Thoracic aorta (tissue), 2 donors: Measurements from ENCODE around the gene UGP2. TPM values are rescaled to one million over a fixed set of nuclear protein-coding genes. Genes with fewer than 3 reads are reported as not detected.
A peak's percentile ranks its signal among the peaks of the same experiment; 100 is the strongest.

Experiments
- ATAC-seq: fragments of 150-250 bp; one replicate; pipeline ENCODE4 v1.8.0; 2017; ENCODE audit warnings: low read depth; ENCODE audit not compliant: insufficient number of reproducible peaks, low FRiP score
- DNase-seq: peaks from one replicate; pipeline ENCODE4 v3.0.0-alpha.2; 2020; ENCODE audit warnings: low spot score
- H3K27ac ChIP-seq, 2 donors: fragments of 200-600 bp; sonication (generic); 1 replicate in 1 of 2; 2 replicates in 1 of 2; pipeline ENCODE4 v1.5.1; 2016; ENCODE audit warnings: mild to moderate bottlenecking in 2 of 2, moderate library complexity in 2 of 2
- H3K27me3 ChIP-seq: fragments of 200-600 bp; sonication (generic); replicated peaks from 2 replicates; pipeline ENCODE4 v1.6.0; 2016; ENCODE audit warnings: mild to moderate bottlenecking; ENCODE audit not compliant: insufficient read depth
- H3K36me3 ChIP-seq: fragments of 200-600 bp; sonication (generic); one replicate; pipeline ENCODE4 v1.5.1; 2016
- H3K4me1 ChIP-seq, 2 donors: fragments of 200-600 bp; sonication (generic); 1 replicate in 1 of 2; 2 replicates in 1 of 2; pipeline versions ENCODE4 v1.5.1 to v1.6.0; 2016; ENCODE audit warnings: low read depth in 2 of 2, mild to moderate bottlenecking in 1 of 2; ENCODE audit not compliant: control insufficient read depth in 1 of 2
- H3K4me3 ChIP-seq: fragments of 200-600 bp; sonication (generic); 2 replicates; pipeline ENCODE4 v1.5.1; 2016; ENCODE audit warnings: mild to moderate bottlenecking
- H3K9me3 ChIP-seq: fragments of 200-600 bp; sonication (generic); 2 replicates; pipeline ENCODE4 v1.5.1; 2016
- total RNA-seq, 2 donors: library from RNA; depleted of rRNA; stranded (reverse); fragments of >200 nt; gene quantifications; one replicate each; pipeline versions ENCODE4 v1.1.0 to v1.2.3, GENCODE V29; 2016
- TF ChIP-seq, protein P1 (sequence below): fragments of 200-600 bp; sonication (generic); IDR thresholded peaks from one replicate; pipeline ENCODE4 v1.5.1; 2019; ENCODE audit warnings: antibody characterized with exemption

UGP2 gene
- total RNA-seq, 2 donors from 2014 or later, result 103 to 176 TPM

DNA sequence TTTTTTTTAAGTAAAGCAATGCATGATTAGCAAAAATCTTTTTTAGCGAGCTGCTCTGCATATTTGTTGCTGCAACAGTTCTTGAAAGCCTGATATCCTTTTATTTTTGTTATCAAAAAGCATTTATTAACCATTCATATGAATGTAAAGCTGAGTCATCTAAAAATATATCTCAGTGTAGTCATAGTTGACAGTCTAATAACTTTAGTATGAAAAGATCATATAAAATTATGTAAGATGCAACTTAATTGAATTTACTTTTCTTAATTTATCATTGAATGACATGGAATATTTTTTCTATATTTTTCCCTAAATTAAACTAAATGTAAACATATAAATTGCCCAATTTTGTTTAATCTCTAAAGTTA, 8.5 kb downstream of the UGP2 start:
- H3K4me3 ChIP-seq, result no peak overlapping the region
- ATAC-seq (no peak), DNase-seq (no peak)
- H3K27ac ChIP-seq, result no peak overlapping the region
- TF ChIP-seq, protein P1, sequence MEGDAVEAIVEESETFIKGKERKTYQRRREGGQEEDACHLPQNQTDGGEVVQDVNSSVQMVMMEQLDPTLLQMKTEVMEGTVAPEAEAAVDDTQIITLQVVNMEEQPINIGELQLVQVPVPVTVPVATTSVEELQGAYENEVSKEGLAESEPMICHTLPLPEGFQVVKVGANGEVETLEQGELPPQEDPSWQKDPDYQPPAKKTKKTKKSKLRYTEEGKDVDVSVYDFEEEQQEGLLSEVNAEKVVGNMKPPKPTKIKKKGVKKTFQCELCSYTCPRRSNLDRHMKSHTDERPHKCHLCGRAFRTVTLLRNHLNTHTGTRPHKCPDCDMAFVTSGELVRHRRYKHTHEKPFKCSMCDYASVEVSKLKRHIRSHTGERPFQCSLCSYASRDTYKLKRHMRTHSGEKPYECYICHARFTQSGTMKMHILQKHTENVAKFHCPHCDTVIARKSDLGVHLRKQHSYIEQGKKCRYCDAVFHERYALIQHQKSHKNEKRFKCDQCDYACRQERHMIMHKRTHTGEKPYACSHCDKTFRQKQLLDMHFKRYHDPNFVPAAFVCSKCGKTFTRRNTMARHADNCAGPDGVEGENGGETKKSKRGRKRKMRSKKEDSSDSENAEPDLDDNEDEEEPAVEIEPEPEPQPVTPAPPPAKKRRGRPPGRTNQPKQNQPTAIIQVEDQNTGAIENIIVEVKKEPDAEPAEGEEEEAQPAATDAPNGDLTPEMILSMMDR, result no peak
- H3K36me3 ChIP-seq, result no peaks in the 10 kb centered on the region
- H3K4me1 ChIP-seq, result peaks cover 61 to 85% of the 10 kb centered on the region in 2 donors
- H3K9me3 ChIP-seq, result no peaks in the 10 kb centered on the region
- H3K27me3 ChIP-seq, result no peaks in the 10 kb centered on the region

DNA sequence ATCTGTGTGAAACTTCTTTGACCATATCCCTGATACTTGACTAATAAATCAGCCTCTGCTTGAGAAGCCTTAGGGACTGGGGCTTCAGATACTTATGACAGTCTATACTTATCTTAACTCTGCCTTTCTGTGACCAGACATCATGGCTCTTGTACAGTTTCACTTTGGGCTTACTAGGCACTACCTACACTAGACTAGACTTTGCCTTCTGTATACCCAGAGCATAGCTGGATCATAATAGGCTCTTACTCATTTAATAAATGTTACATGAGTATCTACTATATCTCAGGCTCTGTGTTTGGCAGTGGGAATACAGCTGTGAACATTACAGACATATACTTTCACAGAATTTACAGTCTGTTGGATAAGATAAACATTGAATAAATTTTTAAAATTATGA, 9.0 kb downstream of the UGP2 start:
- no peak for ATAC-seq
- peaks cover 63 to 86% of the 10 kb centered on the region in 2 donors for H3K4me1 ChIP-seq
- no peak for DNase-seq

DNA sequence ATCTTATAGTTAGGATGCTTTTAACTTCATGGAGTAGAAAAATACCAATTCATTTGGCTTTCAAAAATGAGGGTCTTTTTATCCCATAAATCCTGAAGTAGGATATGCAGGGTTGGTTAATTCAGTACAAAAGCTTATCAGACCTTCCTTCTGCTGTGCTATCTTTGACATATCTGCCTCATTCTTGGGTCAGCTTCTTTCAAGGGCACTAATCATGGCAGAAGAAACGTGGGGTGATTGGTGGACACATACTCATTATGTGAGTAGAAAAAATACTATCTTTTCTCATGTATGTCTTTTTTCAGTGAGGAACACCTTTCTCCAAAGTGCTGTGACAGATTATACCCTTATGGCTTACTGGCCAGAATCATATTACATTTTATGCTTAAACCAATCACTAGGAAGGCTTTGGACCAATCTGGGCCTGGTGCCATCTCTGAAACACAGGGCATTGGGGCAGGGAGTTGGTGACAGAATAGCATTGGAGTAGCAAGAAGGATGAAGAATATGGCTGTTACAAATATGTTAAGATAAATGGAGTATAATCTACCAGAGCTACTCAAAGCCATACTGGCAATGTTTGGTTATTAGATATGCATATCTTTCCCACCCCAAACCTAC, 10.1 kb downstream of the UGP2 start:
- Histone ChIP-seq H3K9me3 (no peaks in the 10 kb centered on the region), H3K4me3 (no peak overlapping the region), H3K36me3 (peaks cover under 1% of the 10 kb centered on the region), H3K27ac (no peak overlapping the region), H3K4me1 (peaks cover 58 to 80% of the 10 kb centered on the region in 2 donors), H3K27me3 (no peaks in the 10 kb centered on the region)
- ATAC-seq (no peak), DNase-seq (no peak)
- TF ChIP-seq, protein P1, result no peak

More for the DNA sequence above, 9.0 kb downstream of the UGP2 start:
- no peak overlapping the region for H3K27ac ChIP-seq
- TF ChIP-seq, protein P1, result no peak
- H3K36me3 ChIP-seq, result no peaks in the 10 kb centered on the region
- H3K4me3 ChIP-seq, result no peak overlapping the region
- no peaks in the 10 kb centered on the region for H3K27me3 ChIP-seq
- no peaks in the 10 kb centered on the region for H3K9me3 ChIP-seq

DNA sequence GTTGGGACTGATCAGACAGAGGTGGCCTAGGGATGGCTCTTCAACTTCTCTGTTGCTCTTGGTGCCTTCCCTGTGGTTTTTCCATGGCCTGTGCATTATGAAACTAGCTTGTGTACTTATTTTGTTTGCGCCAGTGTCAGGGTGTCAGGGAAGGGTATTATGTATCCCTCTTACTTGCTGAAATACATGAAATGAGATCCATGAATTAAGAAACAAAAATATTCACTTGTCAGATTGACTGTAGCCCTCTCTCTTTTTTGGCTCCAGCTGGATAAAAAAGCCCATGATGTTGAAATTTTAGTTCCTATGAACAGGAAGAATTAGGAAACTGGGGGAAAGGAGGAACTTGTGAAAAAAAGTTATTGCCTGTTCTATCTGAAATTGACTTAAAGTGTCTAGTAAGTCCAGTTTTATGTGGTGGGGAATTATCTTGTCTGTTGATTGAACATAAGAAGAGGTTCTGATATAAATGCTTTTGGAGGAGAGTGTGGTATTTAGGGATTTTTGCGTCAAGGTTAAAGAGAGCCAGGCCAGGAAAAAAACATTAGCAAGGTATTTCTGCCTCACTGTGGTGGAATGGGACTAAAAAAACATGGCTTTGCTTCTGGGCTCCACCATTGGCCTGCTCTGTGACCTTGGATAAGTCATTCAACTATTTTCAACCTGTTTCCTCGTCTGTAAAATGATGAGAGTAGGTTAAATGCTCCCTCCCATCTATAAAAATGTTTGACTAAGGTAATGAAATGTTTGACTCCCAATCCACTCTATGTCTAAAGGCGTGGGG, 12.0 kb downstream of the UGP2 start:
- peak overlapping the region; percentile 12 for H3K4me3 ChIP-seq
- TF ChIP-seq, protein P1, result no peak
- ATAC-seq, result no peak
- H3K36me3 ChIP-seq, result peaks cover 14% of the 10 kb centered on the region
- no peaks in the 10 kb centered on the region for H3K9me3 ChIP-seq
- H3K27ac ChIP-seq, result peak overlapping the region in 1 of 2 donors; percentile 18
- H3K4me1 ChIP-seq, result peaks cover 52 to 72% of the 10 kb centered on the region in 2 donors
- no peak for DNase-seq
- no peaks in the 10 kb centered on the region for H3K27me3 ChIP-seq

DNA sequence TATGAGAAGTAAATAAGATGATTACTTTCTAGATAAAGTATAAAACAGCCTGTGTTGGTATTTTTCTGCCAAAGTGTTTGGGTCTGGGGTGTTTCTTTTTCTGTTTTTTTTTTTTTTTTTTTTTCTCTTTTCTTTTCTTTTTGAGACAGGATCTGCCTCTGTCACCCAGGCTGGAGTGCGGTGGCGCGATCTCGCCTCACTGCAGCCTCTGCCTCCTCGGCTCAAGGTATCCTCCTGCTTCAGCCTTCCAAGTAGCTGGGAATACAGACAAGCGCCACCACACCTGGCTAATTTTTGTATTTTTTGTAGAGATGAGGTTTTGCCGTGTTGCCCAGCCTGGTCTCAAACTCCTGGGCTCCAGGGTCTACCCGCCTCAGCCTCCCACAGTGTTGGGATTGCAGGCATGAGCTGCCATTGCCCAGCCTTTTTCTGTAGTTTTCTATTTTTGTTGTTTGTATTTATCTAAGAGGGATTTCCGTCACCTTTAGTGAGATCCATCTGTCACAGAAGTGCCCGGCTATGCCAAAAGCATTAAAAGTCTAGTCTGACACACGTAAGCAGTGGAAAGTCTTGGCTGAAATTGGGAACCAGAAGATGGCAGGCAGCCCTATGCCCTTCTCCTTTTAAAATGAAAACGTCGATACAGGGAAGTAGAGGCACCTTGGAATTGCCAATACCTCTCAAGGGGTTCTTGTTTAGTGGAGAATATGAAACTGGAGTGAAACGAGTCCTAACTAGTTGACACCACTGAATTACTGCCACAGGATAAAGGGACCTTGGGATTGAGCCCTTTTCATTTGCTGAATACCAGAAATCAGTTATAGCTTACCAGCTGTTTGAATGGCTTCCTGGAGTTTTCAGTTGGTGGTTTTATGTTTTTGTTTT, 14.0 kb downstream of the UGP2 start:
- H3K4me3 ChIP-seq, result no peak overlapping the region
- H3K36me3 ChIP-seq, result peaks cover 24% of the 10 kb centered on the region
- ATAC-seq (no peak), DNase-seq (no peak)
- H3K4me1 ChIP-seq, result peaks cover 35 to 56% of the 10 kb centered on the region in 2 donors
- no peaks in the 10 kb centered on the region for H3K9me3 ChIP-seq
- no peaks in the 10 kb centered on the region for H3K27me3 ChIP-seq
- TF ChIP-seq, protein P1, result no peak
- H3K27ac ChIP-seq, result peak overlapping the region in 1 of 2 donors; percentile 8
